Cardiac muscle cell (in vitro differentiated cells and primary cell): ENCODE measurements around the gene ANKRD6. TPM values are rescaled to one million over a fixed set of nuclear protein-coding genes. Genes with fewer than 3 reads are reported as not detected.

Experiments used
- DNase-seq, 2 donors: peaks; one replicate each; pipeline versions ENCODE4 v3.0.0 to v3.0.0-alpha.2; 2010 to 2017; ENCODE audit warnings: low read depth in 1 of 2, low spot score in 1 of 2
- H3K27ac ChIP-seq: fragments of 200-600 bp; sonication (generic); 2 replicates; pipeline ENCODE4 v1.5.1; 2016
- H3K27me3 ChIP-seq: fragments of 200-600 bp; sonication (generic); 2 replicates; pipeline ENCODE4 v1.6.0; 2016; ENCODE audit warnings: control low read depth
- H3K36me3 ChIP-seq: fragments of 200-600 bp; sonication (generic); 2 replicates; pipeline ENCODE4 v1.5.1; 2016; ENCODE audit warnings: control low read depth
- H3K4me1 ChIP-seq: fragments of 200-600 bp; sonication (generic); 2 replicates; pipeline ENCODE4 v1.8.1; 2017; ENCODE audit warnings: low read depth, mild to moderate bottlenecking, mixed run types
- H3K4me3 ChIP-seq: fragments of 200-600 bp; sonication (generic); 2 replicates; pipeline ENCODE4 v1.5.1; 2016; ENCODE audit warnings: mild to moderate bottlenecking
- H3K9me3 ChIP-seq: fragments of 200-600 bp; sonication (generic); 2 replicates; pipeline ENCODE4 v1.5.1; 2017; ENCODE audit warnings: low read depth, mild to moderate bottlenecking, control low read depth
- polyA plus RNA-seq: library from polyadenylated mRNA; unstranded; fragments of >200 nt; fragmentation: Nextera tagmentation; extraction: Ambion mirVana; gene quantifications from 2 replicates; pipeline ENCODE4 v1.2.1, GENCODE V29; 2016
- total RNA-seq: library from RNA; depleted of rRNA; stranded (reverse); fragments of >200 nt; gene quantifications from 2 replicates; pipeline ENCODE4 v1.2.3, GENCODE V29; 2016
- TF ChIP-seq, protein P1 (sequence below): IDR thresholded peaks from 2 replicates; pipeline ENCODE4 v1.5.1; 2012; ENCODE audit warnings: low read depth, mild to moderate bottlenecking, low read length

ANKRD6 gene
- total and polyA plus RNA-seq, 2 experiments from 2014 or later = 10.3 to 21.5 TPM

DNA sequence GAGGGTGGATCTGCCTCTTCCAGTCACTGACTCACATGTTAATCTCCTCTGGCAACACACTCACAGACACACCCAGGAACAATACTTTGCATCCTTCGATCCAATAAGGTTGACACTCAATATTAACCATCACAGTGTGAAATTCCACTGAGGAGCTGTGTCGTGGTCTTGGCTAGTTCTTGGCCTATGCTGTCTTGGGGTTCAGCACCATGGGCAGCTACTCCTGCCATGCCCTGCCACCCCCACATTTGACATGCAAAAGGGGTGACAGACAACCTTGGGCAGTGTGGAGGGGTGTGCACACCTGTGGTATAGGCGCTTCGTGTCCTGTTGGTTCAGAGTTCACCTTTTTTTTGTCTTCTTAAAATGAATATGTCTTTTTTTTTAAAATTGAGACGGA is 25.8 kb downstream of the ANKRD6 start:
- DNase-seq = no peak
- Histone ChIP-seq H3K27ac (no peak overlapping the region), H3K27me3 (no peaks in the 10 kb centered on the region), H3K9me3 (no peaks in the 10 kb centered on the region), H3K4me1 (no peaks in the 10 kb centered on the region), H3K36me3 (no peaks in the 10 kb centered on the region), H3K4me3 (no peak overlapping the region)
- TF ChIP-seq, protein P1, sequence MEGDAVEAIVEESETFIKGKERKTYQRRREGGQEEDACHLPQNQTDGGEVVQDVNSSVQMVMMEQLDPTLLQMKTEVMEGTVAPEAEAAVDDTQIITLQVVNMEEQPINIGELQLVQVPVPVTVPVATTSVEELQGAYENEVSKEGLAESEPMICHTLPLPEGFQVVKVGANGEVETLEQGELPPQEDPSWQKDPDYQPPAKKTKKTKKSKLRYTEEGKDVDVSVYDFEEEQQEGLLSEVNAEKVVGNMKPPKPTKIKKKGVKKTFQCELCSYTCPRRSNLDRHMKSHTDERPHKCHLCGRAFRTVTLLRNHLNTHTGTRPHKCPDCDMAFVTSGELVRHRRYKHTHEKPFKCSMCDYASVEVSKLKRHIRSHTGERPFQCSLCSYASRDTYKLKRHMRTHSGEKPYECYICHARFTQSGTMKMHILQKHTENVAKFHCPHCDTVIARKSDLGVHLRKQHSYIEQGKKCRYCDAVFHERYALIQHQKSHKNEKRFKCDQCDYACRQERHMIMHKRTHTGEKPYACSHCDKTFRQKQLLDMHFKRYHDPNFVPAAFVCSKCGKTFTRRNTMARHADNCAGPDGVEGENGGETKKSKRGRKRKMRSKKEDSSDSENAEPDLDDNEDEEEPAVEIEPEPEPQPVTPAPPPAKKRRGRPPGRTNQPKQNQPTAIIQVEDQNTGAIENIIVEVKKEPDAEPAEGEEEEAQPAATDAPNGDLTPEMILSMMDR = no peak

DNA sequence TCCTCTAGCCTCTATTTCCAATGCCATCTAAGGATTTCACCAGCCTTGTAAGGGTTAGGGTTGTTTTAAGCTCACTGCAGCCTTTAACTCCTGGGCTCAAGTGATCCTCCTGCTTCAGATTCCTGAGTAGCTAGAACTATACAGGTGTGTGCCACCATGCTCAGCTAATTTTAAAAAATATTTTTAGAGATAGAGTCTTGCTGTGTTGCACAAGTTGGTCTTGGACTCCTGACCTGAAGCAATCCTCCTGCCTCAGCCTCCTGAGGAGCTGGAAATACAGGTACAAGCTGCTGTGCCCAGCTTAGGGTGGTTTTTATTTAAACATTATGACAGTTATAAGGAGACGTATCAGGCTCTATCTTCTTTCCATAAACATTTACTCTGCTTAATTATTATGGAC is 26.5 kb downstream of the ANKRD6 start:
- H3K36me3 ChIP-seq = no peaks in the 10 kb centered on the region
- DNase-seq = no peak
- no peaks in the 10 kb centered on the region for H3K9me3 ChIP-seq
- H3K27me3 ChIP-seq = no peaks in the 10 kb centered on the region
- no peaks in the 10 kb centered on the region for H3K4me1 ChIP-seq
- TF ChIP-seq, protein P1 = no peak
- H3K27ac ChIP-seq = no peak overlapping the region
- no peak overlapping the region for H3K4me3 ChIP-seq

DNA sequence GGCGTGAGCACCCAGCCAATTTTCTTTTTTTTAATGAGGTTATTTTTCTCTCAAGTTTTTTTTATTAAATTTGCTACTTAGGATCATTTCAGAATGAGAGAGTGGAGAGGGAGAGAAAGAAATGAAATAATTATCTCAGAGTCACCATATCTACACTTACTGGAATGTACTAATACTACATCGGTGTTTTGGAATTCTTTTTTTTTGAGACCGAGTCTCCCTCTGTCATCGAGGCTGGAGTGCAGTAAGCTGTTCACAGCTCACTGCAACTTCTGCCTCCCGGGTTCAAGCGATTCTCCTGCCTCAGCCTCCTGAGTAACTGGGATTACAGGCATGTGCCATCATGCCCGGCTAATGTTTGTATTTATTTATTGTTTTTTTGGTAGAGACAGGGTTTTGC is 27.8 kb downstream of the ANKRD6 start:
- H3K9me3 ChIP-seq = no peaks in the 10 kb centered on the region
- no peaks in the 10 kb centered on the region for H3K27me3 ChIP-seq
- DNase-seq = no peak
- no peak overlapping the region for H3K27ac ChIP-seq
- no peaks in the 10 kb centered on the region for H3K36me3 ChIP-seq
- no peak overlapping the region for H3K4me3 ChIP-seq
- no peaks in the 10 kb centered on the region for H3K4me1 ChIP-seq
- TF ChIP-seq, protein P1 = no peak

DNA sequence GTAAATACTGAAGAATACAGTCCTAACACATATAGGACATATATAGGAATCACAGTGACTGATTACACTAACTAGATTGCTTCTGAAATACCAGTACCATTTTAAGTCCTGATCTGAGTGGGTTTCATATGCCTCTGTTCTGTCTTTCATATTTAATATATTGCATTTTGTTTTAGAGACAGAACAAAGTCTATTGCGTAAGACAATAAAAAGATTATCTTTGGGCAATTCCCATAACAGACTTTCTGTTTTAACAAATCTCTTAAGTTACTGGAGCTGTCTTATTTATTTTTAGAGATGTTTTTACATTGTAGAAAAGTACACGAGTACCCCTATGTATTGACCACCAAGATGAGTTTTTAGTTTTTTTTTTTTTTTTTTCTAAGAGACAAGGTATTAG is 29.6 kb downstream of the ANKRD6 start:
- H3K27ac ChIP-seq = no peak overlapping the region
- H3K9me3 ChIP-seq = no peaks in the 10 kb centered on the region
- H3K4me1 ChIP-seq = no peaks in the 10 kb centered on the region
- TF ChIP-seq, protein P1 = no peak
- no peaks in the 10 kb centered on the region for H3K27me3 ChIP-seq
- H3K36me3 ChIP-seq = no peaks in the 10 kb centered on the region
- H3K4me3 ChIP-seq = no peak overlapping the region
- DNase-seq = no peak

- Histone ChIP-seq H3K36me3 (no peaks in the 10 kb centered on the region), H3K4me3 (no peak overlapping the region), H3K9me3 (no peaks in the 10 kb centered on the region), H3K27ac (no peak overlapping the region), H3K4me1 (no peaks in the 10 kb centered on the region), H3K27me3 (no peaks in the 10 kb centered on the region)
- DNase-seq = no peak
- TF ChIP-seq, protein P1 = no peak
Observed at GRCh38 chr6:89464295-89464694, 31.3 kb downstream of the ANKRD6 start.

GRCh38 chr6:89467437-89467836 is 34.5 kb downstream of the ANKRD6 start:
- H3K27me3 ChIP-seq = no peaks in the 10 kb centered on the region

More at GRCh38 chr6:89467437-89467836, 34.5 kb downstream of the ANKRD6 start:
- no peaks in the 10 kb centered on the region for H3K36me3 ChIP-seq
- no peaks in the 10 kb centered on the region for H3K9me3 ChIP-seq
- no peak overlapping the region for H3K27ac ChIP-seq
- no peak overlapping the region for H3K4me3 ChIP-seq
- no peak for DNase-seq
- no peaks in the 10 kb centered on the region for H3K4me1 ChIP-seq
- TF ChIP-seq, protein P1 = no peak
